Measurements from ENCODE around the gene MEGF9.

DNA sequence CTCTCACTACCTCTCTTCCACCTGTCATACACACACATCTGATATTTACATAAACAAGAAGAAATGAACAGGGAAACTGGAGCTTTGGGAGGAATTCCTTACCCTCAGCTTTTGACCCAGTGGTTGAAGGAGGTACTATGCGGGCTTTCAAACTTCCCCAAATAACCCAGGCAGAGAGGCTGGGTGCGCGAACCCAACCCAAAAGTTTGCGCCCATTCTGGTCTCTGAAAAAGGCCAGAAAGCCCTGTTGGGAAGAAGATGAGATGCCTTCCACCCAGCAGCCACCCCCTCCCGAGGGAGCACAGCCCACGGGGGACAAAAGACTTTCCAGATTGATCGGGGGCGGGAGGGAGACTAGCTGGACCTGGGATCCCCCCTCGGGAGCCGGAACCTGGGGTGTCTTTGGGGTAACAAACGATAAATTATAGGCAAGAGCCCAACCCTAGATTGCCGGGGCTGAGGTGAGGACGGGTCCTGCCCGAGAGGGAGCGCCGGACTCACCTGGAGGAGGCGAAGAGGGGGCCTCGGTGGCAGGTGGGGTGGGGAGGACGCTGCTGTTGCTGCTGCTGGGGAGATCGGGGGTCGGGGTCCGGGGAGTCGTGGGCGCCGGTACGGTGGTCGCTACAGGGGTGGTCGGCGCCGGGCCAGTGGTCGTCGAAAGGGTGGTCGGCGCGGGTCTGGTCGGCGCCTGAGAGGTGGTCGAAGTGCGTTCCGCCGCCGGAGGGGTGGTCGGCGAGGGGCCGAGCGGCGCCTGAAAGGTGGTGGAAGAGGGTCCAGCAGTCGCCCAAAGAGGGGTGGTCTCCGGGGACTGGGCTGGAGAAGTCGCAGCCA is 798 bp downstream of the MEGF9 start:
- TF ChIP-seq, protein P1, sequence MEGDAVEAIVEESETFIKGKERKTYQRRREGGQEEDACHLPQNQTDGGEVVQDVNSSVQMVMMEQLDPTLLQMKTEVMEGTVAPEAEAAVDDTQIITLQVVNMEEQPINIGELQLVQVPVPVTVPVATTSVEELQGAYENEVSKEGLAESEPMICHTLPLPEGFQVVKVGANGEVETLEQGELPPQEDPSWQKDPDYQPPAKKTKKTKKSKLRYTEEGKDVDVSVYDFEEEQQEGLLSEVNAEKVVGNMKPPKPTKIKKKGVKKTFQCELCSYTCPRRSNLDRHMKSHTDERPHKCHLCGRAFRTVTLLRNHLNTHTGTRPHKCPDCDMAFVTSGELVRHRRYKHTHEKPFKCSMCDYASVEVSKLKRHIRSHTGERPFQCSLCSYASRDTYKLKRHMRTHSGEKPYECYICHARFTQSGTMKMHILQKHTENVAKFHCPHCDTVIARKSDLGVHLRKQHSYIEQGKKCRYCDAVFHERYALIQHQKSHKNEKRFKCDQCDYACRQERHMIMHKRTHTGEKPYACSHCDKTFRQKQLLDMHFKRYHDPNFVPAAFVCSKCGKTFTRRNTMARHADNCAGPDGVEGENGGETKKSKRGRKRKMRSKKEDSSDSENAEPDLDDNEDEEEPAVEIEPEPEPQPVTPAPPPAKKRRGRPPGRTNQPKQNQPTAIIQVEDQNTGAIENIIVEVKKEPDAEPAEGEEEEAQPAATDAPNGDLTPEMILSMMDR (IDR thresholded peaks at IDR 0.05): peak in 3 of 6 experiments; percentile 15 to 37 (median 22)
- no peak for TF ChIP-seq POLR2A (IDR thresholded peaks at IDR 0.05)

Measured in thyroid gland (tissue), 4 donors.